ENCODE results near the gene LRRC75A. TPM values are rescaled to one million over a fixed set of nuclear protein-coding genes. Genes with fewer than 3 reads are reported as not detected.
A peak's percentile ranks its signal among the peaks of the same experiment; 100 is the strongest.

Gene LRRC75A
- total and polyA plus RNA-seq, 2 of the 8 experiments (the other 6 are each of a cell fraction or from before 2014, with no cell fraction given): 9.7 to 9.9 TPM

DNA sequence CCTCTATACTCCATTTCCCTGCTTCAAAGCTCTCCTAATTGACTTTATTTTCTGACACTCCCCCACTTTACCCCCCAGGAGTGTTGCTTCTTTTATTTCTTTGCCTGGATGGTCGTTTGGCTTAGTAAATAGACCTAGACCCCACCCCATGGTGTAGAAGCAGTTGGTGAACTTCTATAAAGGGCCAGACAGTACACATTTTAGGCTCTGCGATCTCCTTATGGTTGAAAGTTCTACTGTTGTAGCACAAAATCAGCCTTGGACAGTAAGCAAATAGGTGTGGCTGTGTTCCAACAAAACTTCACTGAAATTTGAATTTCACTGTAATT is 45.1 kb upstream of the LRRC75A start:
- H3K27me3 ChIP-seq (replicated peaks in 1 of 4; ENCODE audit: control insufficient read depth in 3 of 4, extremely low read depth in 1 of 4, insufficient read depth in 3 of 4, low read length in 3 of 4): no peaks in the 10 kb centered on the region
- peak overlapping the region in 1 of 2 experiments; percentile 78; a peak in 1 of 4 replicates for H3K4me2 ChIP-seq (ENCODE audit: insufficient read depth in 1 of 2, low read depth in 2 of 2, low read length in 2 of 2)
- no peak overlapping the region for H3K4ac ChIP-seq (replicated peaks; ENCODE audit: insufficient read length, low read depth, low read length)
- no peak overlapping the region for H2BK15ac ChIP-seq (ENCODE audit: low read length)
- H3K79me1 ChIP-seq (ENCODE audit: low read depth, low read length): no peaks in the 10 kb centered on the region
- H3K4me3 ChIP-seq (ENCODE audit: extremely low read depth in 1 of 4, insufficient read depth in 2 of 4, low read depth in 3 of 4, low read length in 4 of 4): no peak overlapping the region
- H3K27ac ChIP-seq (ENCODE audit: low read depth, low read length): no peak overlapping the region
- H3K9me3 ChIP-seq (ENCODE audit: insufficient read depth in 2 of 2, low read depth in 1 of 2, low read length in 1 of 2): no peaks in the 10 kb centered on the region
- no peak overlapping the region for H3K9ac ChIP-seq (replicated peaks in 1 of 4; ENCODE audit: extremely low read depth in 1 of 4, low read depth in 3 of 4, low read length in 3 of 4)
- H3K14ac ChIP-seq (ENCODE audit: insufficient read length): no peak overlapping the region
- H2AK5ac ChIP-seq (ENCODE audit: low read depth, low read length): no peak overlapping the region
- H4K20me1 ChIP-seq (replicated peaks in 1 of 2; ENCODE audit: control insufficient read depth in 1 of 2, insufficient read depth in 2 of 2, low read length in 2 of 2): no peaks in the 10 kb centered on the region
- H3K23ac ChIP-seq (ENCODE audit: insufficient read length): no peak overlapping the region
- DNase-seq (ENCODE audit: low read depth in 1 of 2, low spot score in 2 of 2) (no peak), FAIRE-seq (no peak)
- no peak overlapping the region for H2BK120ac ChIP-seq (replicated peaks; ENCODE audit: low read depth, low read length)
- H3K23me2 ChIP-seq (ENCODE audit: low read depth, low read length): peaks cover 3% of the 10 kb centered on the region; the same call in 1 of the 2 replicates
- TF ChIP-seq BCL11A (IDR thresholded peaks at IDR 0.05; ENCODE audit: low read depth in 2 of 2, low read length in 2 of 2): no peak
- no peak for TF ChIP-seq POLR2AphosphoS5 (IDR thresholded peaks at IDR 0.05; ENCODE audit: low read depth, low read length)
- TF ChIP-seq EZH2 (IDR thresholded peaks at IDR 0.05; ENCODE audit: low read depth, low read length, severe bottlenecking): no peak
- no peak overlapping the region for H2AFZ ChIP-seq (ENCODE audit: low read length)
- 52% methylated on average over 2 of the region's 2 CpGs; no CpG with 5 or more reads in 1 of the 2 experiments for WGBS, 2 experiments (ENCODE audit: extremely low coverage in 1 of 2, insufficient coverage in 1 of 2, insufficient read length in 1 of 2, insufficient replicate concordance in 2 of 2, low coverage in 1 of 2, low lambda C conversion rate in 2 of 2, missing lambda C conversion rate in 1 of 2)
- H2BK5ac ChIP-seq (ENCODE audit: low read depth, low read length): no peak overlapping the region
- H3K4me1 ChIP-seq (replicated peaks in 1 of 4; ENCODE audit: control insufficient read depth in 3 of 4, insufficient read depth in 4 of 4, low read length in 3 of 4): peaks cover 0 to 3% (median 0%) of the 10 kb centered on the region in 4 experiments; a peak in 2 of 7 replicates
- no peak overlapping the region for H3K56ac ChIP-seq (replicated peaks; ENCODE audit: insufficient read length, low read depth, low read length)
- H4K5ac ChIP-seq (ENCODE audit: insufficient read length, low read depth, low read length): no peak overlapping the region
- POLR2A ChIA-PET (ENCODE audit: partially characterized antibody): interaction anchor here (0.6 kb wide), 1 partner anchor 34 kb away, joined by 3 read pairs; no protein-coding TSS in a partner anchor
- H4K91ac ChIP-seq (replicated peaks; ENCODE audit: insufficient read length, low read length): no peak overlapping the region
- H3K36me3 ChIP-seq (ENCODE audit: control insufficient read depth in 2 of 4, insufficient read depth in 4 of 4, low read length in 3 of 4): no peaks in the 10 kb centered on the region
- no peaks in the 10 kb centered on the region for H3K79me2 ChIP-seq (ENCODE audit: control insufficient read depth in 1 of 2, insufficient read depth in 2 of 2, low read length in 2 of 2)
- H2BK20ac ChIP-seq (ENCODE audit: low read length): no peak overlapping the region
- H3K18ac ChIP-seq (ENCODE audit: extremely low read depth, low read length): no peak overlapping the region
- no peak overlapping the region for H4K8ac ChIP-seq (ENCODE audit: extremely low read depth, insufficient read depth, low read length)
- H2BK12ac ChIP-seq (ENCODE audit: low read depth, low read length): no peak overlapping the region
- CTCF ChIA-PET (ENCODE audit: partially characterized antibody): interaction anchor here (0.7 to 34.1 kb wide), 14 partner anchors 11 to 783 kb away, joined by 3 to 941 read pairs (median 4); partner anchors contain the start of gene ZNF287

Data from H1 (cell line).